GM18873 (cell line): ENCODE results near the gene AKAP13.
A peak's percentile ranks its signal among the peaks of the same experiment; 100 is the strongest.

Experiments
- ATAC-seq: cut with Tn5 transposase; IDR thresholded peaks from one replicate; pipeline ENCODE4 v1.9.1; 2021; ENCODE audit warnings: mild to moderate bottlenecking, moderate library complexity, moderate number of reproducible peaks; ENCODE audit not compliant: unreplicated experiment, low FRiP score

Gene AKAP13

DNA sequence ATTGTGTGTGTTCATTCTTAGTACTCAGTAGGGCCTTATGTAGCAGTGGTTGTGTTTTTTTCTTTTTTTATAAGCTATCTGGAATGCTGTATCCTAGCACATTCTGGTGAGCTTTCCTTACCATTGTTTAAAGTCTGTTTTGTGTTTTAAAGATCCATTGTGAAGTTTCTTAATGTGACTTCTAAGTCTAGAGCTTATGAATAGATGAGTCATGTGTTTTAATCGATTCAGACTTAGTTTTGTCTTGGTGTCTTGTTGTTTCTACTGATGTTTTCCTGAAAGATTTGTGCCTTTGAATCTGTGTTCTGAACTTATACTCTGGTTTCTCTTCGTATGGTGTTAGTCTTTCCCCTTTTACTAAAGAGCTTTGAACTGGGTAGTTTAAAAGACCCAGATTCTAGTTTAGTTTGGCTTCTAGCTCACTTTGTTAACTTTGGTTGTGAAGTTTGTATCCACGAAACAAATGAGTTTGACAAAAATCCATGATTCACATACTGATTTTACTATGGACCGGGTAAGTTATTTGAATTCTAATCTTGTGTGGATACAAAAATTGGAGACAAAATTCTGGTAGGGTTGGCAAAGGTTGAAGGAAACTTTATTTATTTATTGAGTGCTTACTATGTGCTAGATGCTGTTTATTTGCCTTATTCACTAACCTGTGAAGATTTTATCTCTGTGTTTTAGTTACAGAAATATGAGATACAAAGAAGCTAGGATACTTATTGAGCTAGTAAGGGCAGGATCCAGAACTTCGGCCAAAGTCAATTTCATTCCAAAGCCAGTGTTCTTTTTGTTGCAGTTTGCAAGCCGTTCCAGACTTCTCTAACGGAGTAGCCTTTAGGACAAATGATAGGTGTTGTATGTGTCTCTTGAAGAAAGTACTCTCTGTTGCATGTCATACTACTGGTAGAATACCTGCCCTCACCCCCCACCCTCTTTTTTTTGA lies 24.8 kb downstream of the AKAP13 start:
- ATAC-seq: no peak

DNA sequence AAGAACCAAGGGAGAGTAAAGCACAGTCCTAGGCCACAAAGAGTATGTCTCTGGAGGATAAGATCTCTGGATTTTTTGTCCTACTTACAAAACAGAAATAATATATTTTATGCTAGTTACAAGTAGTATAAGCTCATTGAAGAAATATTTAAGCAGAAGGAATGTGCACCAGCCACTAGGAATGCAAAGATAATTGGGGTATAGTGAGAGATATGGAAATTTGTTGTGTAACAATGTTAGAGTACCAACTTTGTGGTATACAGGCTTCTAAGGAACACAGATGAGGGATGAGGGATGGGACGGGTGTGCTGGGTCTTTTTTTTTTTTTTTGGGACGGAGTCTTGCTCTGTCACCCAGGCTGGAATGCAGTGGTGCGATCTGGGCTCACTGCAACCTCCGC lies 26.5 kb downstream of the AKAP13 start:
- no peak for ATAC-seq

DNA sequence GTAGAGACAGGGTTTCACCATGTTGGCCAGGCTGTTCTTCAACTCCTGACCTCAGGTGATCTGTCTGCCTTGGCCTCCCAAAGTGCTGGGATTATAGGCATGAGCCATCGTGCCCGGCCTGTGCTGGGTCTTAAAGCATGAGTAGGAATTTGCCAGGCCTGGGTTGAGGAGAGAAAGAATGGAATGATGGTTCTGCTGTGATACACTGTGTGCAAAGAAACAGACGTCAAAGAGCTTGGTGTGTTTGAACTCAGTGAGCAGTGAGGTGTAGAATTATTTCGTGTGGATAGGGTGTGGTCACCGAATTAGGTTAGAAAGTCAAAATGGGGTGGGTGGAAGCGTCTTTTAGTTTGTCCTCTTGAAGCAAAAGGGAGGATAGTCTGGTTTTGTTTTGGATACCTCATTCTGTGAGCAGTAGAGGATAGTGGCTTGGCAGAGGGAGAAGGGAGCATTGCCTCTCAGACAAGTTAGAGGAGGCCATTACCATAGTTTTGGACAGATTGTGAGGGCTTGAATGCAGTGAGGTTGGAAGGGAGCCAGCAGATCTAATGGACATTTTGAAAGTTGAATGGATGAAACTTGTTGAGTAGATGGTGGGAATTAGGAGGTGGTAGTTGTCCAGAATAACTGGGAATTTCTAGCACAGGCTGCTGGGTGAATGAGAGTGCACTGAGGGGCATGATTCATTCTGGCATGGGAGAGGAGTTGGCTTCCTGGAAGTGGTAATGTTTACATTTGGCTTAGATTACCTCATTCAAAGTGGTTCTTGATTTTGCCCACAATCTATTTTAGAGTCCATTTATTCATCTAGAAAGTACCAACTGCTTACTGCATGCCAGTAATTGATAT lies 27.2 kb downstream of the AKAP13 start:
- peak; percentile 36 for ATAC-seq

DNA sequence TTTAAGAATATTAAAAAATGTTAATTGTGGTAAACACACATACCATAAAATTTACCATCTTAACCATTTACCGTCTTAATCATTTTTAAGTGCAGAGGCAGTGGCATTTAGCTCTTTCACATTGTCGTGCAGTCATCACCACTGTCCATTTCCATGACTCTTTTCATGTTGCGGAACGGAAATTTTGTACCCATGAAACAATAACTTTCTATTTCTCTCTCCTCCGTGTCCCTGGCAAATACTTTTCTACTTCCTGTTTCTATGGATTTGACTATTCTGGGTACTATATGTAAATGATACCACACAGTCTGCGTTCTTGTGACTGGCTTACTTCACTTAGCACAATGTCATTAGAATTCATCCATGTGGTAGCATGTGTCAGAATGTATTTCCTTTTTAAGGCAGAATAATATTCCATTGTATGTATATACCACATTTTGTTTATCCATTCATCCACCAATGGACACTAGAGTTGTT lies 27.9 kb downstream of the AKAP13 start:
- ATAC-seq: peak; percentile 45

DNA sequence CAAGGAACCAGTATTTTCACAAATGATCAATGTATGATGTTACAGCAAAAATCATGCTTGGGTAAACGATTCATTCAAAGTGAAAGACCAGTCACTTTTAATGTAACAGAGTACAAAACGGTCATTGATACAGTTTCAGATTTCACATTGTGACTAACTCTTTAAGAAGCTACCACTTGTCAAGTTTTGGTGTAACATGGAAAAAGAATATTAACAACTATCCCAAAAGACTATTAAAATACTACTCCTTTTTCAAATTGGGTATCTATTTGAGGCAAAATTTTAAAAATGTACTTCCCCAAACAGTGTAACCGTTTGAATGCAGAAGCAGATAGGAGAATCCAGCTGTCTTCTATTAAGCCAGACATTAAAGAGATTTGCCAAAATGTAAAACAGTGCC lies 31.7 kb downstream of the AKAP13 start:
- ATAC-seq: no peak

DNA sequence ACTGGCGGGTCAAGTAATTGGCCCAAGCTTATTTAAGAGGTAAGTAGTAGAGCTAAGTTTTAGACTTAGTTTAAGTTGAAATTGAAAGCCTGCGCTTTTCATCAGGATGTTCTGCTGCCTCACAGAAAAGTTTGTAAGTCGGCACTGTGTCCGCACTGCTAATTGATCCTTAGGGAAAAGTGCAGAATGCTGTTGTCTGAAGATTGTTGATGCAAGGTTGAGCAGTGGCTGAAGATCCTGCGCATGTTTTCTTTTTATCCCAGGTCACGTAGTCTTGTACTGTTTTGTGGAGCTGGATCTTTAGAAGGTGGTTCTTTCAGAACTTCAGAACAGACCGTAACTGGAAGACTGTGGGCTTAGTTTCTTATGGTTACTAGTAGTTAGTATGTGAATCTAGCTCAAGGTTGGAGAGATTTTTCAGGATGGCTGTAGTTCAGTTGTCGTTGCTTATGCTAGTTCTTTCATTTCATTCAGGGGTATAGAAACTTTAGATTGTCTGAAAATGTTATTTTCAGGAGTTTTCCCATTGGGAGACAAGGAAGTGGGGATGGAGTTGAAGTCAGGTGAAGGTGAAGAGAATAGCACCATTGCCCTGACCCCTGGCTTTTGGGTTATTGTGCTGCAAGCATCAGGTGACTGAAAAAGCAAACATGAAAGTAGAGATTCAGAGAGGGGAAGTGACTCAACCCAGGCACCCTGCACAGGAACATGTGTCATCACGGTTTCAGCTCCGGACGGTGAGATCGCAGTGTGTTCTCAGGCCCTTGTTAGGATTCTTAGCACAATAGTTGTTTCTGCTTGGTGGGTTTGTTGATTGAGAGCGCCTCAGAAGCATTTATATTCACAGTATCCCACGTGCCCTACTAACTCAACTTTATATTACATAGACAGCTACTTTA lies 32.8 kb downstream of the AKAP13 start:
- peak; percentile 95 for ATAC-seq

DNA sequence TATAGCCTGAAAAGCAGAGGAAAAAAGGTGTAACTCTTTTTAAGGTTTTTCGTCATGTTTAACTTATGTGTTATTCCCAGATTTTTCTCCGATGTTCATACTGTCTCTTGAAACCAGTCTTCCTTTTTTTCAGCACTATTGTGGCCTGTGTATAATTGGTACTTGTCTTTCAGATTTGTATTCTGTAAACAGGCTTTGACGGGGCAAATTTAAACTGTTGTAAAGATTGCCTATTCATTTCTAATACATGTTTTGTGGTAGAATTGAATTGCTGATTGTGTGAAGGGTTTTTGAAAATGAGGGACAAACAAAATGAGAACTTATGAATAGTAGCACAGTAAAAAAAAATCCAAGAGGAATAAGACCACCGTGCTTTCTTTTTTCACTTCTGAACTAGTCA lies 33.6 kb downstream of the AKAP13 start:
- no peak for ATAC-seq

DNA sequence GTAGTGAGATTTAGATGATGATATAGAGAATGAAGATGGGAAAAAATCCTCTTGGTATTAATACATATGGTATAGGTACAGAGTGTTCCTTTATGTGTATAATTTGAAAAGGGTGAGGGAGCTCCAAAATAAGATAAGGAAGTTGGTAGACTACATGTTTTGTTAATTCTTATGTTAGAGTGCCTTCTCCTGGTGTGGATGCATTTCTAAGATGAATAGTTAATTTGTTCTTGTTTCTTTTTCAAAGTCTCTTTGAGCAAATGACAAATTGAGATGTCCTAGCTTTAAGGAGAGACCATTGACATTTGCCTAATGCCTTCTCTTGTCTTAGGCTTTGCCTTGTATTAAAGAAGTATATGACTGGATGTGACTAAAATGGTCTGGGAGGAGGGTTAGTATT lies 34.1 kb downstream of the AKAP13 start:
- no peak for ATAC-seq

DNA sequence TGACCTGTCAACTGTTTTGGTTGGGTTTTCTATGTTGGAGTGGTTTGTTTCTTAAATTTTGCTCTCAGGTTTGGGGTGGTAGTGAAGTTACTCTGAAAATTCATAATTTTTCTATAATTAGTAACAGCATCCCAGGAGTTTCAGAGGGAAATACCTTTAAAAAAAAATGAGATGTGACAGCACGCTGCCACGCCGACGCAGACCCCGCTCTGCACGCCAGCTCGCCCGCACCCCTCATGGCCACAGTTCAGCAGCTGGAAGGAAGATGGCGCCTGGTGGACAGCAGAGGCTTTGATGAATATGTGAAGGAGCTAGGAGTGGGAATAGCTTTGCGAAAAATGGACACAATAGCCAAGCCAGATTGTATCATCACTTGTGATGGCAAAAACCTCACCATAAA lies 34.6 kb downstream of the AKAP13 start:
- no peak for ATAC-seq

DNA sequence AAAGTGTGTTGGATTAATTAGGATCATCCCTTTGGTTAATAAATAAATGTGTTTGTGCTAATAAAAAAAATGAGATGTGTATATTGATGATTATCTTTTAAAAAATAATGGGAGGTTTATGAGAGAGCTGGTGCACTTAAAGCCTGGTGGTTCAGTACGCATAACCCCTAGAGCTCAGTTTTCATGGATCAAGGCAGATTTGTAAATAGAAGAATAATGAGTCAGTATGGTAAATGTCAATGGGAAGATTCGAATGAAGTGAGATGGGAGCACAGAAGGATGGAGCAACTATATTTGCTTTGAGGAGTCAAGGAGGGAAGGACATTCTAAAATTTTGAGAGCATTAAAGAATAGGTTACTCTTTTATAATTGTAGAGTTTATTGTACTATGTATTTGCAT lies 35.4 kb downstream of the AKAP13 start:
- no peak for ATAC-seq

DNA sequence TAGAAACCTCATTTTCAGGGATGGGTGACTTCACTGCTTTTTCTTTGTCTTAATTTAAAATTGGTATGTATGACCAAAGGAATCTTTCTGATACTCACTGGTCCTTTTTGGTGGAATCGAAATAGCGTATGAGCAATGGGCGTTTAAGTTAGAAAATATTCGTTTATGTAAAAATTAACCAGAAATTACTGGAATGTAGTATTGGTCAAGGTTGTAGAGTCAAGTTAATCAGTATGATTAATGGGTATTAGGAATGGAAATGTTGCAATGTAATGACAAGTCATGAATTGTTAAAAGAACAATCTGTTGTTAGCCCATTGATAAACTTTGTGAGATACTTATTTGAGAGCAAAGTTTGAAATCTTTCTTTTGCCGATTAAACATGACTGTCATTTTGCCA lies 36.9 kb downstream of the AKAP13 start:
- no peak for ATAC-seq

DNA sequence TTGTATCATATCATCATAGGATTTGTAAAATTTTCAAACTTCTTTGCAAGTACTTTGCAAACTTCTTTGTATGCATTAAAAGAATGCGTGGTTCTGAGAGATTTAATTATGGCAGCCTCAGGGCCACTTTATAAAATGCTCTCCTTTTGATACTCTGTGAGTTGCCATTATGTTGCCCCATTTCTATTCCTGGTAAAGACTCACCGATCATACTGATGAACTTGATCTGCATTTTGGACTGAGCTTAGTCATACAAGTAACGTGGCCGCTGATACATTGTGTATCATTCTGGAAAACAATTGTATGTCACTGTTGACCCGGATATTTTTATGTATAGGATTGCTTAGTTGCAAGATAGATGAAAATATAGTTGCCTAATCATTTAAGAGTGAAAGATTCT lies 38.8 kb downstream of the AKAP13 start:
- no peak for ATAC-seq

DNA sequence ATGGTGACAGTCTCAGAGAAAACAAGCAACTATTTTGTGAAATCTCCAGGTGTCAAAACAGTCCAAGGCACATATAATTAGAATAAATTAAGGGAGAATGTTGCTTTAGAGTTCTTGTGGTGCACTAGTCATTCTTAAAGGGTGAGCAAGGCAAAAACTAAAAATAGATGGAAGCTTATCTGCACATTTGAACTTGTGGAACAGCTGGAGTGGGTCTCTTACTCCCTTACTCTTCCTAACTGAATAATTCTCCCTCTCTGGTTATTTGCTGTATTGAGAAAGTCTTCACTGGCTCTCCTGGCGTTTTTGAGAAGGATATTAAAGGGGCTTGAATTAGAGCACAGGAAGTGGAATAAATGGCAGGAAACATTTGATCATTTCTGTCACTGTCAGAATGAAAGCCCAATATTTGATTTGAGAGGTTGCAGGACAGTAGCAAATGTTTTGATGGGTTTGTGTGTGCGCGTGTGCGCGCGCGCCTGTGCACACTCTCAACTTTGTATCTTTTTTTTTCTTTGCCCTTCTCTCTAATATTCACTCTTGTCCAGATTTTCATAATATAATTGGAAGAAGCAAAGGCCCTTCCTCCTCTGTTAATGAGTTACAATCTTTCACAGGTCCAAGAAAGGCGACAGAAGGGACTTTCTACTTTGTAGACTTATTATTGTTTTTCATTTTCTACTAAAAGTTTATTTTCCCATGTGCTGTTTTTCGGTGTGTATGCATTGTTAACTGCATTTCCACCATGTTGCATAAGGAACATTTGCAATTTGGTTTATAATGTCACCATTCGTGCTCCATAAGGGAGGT lies 40.9 kb downstream of the AKAP13 start:
- no peak for ATAC-seq

DNA sequence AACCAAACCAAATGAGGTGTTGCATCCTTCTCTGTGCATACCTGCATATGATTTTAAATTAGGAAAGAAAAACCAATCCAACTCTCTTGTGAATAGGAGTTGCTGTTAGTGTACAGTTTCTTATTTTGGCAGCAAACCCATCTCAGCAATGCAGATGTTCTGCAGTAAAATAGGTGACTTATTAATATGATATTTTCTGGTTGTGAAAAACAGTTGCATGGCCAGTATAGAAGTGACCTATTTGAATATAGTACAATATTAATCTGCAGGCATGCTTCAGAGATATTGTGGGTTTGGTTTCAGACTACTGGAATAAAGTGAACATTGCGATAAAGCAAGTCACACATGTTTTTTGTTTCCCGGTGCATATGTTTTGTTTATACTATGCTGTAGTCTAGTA lies 42.2 kb downstream of the AKAP13 start:
- ATAC-seq: no peak

DNA sequence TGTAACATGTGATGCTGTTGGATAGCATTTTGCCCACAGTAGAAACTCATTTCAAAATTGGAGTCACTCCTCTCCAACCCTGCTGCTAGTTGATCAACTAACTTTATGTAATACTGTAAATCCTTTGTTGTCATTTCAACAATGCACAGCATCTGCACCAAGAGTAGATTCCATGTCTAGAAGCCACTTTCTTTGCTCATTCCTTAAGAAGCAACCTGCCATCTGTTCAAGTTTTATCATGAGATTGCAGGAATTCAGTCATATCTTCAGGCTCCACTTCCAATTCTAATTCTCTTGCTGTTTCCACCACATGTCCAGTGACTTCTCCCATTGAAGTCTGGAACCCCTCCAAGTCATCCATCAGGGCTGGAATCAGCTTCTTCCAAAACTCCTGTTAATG lies 42.9 kb downstream of the AKAP13 start:
- ATAC-seq: no peak

DNA sequence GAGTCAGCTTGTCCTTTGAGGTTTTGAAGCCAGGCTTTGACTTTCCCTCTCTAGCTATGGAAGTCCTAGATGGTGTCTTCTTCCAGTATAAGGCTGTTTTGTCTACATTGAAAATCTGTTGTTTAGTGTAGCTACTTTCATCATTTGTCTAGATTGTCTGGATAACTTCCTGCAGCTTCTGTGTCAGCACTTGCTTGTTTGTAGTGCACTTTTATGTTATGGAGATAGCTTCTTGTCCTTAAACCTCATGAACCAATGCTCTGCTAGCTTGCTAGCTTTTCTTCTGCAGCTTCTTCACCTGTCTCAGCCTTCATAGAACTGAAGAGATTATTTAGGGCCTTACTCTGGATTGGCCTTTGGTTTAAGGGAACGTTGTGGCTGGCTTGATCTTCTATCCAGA lies 43.8 kb downstream of the AKAP13 start:
- ATAC-seq: no peak

DNA sequence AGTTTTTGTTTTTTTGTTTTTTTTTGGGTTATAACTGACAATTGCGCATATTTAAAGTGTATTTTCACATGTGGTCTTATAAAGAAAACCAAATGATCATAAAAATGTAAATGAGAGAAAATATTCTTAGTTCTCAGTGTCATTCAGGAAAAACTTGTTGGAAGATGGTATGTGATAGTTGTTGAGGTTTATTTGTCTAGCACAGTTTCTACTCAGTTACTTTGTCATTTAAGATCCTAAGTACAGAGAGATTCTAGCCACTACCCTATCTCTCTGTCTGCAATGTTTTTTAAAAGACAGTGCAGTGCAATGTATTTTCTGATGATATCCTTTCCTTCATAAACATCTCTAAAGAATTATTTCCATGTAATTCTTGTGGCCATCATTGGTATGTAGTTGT lies 46.1 kb downstream of the AKAP13 start:
- ATAC-seq: no peak

DNA sequence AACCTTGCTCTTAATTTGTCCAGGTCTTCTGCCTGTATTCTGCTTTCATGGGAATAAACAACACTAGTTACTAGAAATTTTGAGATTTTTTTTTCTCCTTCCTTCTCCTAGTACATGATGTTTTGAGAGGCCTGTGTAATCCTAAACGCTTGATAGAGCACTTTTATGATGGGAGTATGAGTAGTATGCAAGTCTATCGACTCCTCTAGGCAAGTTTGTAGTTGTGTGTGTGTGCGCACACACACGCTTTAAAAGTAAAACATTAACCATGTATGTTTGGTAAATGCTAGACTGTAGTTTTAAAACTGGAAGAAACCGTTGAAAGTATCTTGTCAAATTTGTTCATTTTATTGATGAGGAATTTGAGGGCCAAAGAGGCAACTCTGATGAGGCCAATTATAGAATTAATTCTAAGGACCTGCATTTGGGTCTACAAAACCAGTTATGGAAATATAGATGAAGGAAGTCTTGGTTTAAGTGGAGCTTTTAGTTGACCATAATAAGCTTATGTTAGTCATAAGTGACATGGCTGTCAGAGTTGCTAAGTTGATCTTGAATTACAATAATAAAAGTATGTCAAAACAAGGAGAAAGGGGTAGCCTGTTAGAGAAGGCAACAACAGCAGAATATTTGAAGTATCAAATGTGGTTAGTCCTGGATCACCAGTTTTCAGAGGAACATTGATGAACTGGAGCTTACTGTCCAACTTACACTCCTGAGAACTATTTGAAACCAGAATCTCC lies 47.1 kb downstream of the AKAP13 start:
- ATAC-seq: no peak

DNA sequence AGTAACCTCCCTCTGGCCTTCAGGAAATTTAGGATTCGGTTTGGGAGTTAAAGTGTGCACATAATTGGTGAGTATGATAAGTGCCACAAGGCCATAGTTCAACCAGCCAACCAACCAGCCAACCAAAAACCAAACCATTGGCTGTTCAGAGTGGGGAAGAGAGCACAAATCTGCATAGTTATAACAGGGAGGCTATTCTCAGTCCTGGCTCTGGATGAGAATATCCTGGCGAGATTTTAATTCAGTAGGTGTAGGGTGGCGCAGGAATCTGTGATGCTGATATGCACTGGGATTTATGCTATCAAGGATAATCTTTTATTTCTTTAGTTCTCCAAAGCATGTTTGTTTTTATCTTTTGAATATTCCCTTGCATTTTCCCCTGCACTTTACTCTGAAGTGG lies 49.1 kb downstream of the AKAP13 start:
- no peak for ATAC-seq
